ENCODE data around the gene DCTD. TPM values are rescaled to one million over a fixed set of nuclear protein-coding genes. Genes with fewer than 3 reads are reported as not detected.
"Not testable (repeated sequence)": the region's sequence is repeated elsewhere in the genome, so short reads cannot be mapped to it uniquely, and the experiment has no call there.

The DCTD gene
- total RNA-seq, 1 donor = 91.2 TPM

DNA sequence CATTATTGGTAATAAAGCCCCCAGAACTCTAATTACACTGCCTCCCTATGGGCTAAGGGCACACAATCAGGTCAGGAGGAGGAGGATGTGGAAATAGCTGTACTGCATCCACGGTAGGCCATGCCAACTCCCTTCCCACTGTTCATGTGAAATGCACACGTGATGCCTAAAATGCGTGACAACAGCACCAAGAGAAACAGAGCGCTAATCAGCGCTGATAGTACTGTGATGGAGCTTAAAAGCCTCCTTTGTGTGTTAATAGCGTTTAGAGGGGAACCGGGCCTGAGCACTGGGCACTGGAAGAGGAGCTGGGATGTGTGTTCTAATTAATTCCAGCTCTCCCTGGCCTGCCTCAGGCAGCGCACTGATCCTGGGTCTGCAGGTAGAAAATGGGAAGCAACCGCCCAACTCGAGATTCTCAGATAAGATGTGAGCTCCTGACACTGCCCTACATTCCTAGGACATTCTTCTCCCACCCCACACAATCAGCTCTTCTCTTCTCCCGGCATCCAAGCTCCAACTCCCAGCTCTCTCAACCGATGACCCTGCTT lies 12.9 kb downstream of the DCTD start:
- DNase-seq (ENCODE audit: low read depth) = no peak
- H3K4me3 ChIP-seq (ENCODE audit: low read depth, low read length) = no peak overlapping the region
- TF ChIP-seq, protein P1, sequence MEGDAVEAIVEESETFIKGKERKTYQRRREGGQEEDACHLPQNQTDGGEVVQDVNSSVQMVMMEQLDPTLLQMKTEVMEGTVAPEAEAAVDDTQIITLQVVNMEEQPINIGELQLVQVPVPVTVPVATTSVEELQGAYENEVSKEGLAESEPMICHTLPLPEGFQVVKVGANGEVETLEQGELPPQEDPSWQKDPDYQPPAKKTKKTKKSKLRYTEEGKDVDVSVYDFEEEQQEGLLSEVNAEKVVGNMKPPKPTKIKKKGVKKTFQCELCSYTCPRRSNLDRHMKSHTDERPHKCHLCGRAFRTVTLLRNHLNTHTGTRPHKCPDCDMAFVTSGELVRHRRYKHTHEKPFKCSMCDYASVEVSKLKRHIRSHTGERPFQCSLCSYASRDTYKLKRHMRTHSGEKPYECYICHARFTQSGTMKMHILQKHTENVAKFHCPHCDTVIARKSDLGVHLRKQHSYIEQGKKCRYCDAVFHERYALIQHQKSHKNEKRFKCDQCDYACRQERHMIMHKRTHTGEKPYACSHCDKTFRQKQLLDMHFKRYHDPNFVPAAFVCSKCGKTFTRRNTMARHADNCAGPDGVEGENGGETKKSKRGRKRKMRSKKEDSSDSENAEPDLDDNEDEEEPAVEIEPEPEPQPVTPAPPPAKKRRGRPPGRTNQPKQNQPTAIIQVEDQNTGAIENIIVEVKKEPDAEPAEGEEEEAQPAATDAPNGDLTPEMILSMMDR (IDR thresholded peaks at IDR 0.05; ENCODE audit: insufficient read depth, low read length) = no peak

DNA sequence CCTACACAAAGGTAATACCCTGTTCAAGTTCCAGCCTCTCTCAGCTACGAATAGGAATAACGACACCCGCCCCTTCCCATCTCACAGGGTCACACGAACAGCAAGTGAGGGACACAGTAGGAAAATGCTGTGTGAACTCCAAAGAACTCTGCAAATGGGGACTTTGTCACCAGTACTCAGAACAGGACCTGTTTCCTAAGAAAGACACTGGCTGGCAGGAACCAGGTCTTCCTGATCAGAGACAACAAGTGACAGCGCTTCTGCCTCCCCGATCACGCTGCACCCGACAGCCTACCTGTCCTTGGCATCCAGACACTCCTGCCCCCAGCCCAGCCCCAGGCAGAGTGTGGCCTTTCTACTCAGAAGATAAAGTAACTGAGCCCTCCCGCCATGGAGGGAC lies 14.2 kb downstream of the DCTD start:
- H3K4me3 ChIP-seq (ENCODE audit: low read depth, low read length) = no peak overlapping the region
- TF ChIP-seq, protein P1 (IDR thresholded peaks at IDR 0.05; ENCODE audit: insufficient read depth, low read length) = no peak
- no peak for DNase-seq (ENCODE audit: low read depth)

DNA sequence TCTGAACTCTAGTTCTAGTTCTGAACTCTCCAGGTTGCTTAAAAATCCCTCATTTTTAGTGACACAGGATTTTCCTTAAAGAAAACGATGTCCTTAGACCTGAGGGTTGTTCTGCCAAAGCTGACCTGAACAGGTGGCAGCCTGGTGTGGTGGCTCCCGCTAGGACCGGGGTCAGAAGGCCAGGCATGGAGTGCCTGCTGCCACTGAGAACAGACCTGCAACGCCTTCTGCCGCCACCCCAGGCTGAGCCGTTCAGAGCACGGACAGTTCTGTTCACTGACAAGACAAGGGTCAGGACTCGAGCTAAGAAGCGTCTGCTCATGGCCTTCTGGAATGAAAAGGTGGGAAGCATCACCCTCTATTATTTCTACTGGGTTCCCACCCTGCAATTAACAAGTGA lies 15.8 kb downstream of the DCTD start:
- H3K4me3 ChIP-seq (ENCODE audit: low read depth, low read length) = no peak overlapping the region
- DNase-seq (ENCODE audit: low read depth) = no peak
- TF ChIP-seq, protein P1 (IDR thresholded peaks at IDR 0.05; ENCODE audit: insufficient read depth, low read length) = no peak

DNA sequence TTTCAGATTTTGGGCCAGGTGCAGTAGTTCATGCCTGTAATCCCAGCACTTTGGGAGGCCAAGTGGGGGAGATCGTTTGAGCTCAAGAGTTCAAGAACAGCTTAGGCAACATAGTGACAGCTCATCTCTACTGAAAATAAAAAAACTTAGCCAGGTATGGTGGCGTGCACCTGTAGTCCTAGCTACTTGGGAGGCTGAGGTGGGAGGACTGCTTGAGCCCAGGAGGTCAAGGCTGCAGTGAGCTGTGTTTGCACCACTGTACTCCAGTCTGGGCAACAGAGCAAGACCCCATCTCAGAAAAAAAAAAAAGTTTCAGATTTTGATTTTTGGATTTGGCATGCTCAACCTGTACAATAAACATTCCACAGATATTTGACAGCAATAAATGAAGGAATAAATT lies 17.2 kb downstream of the DCTD start:
- DNase-seq (ENCODE audit: low read depth); H3K4me3 ChIP-seq (ENCODE audit: low read depth, low read length): not testable (repeated sequence)

DNA sequence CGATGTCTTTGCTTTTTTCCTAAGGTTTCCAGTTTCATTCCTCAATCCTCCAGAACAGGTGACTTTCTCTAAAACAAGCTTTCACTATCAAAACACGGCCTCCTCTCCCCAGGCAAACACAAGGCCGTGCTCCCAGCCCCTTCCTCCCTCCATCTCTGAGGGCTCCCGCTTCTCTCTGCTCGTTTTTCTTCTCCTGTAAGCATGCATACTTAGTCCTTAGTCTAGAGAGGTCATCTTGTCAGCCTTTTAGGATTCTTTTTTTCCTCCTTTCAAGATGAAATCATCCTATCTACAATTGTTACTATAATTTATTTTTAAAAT lies 18.7 kb downstream of the DCTD start:
- DNase-seq (ENCODE audit: low read depth) = no peak
- no peak overlapping the region for H3K4me3 ChIP-seq (ENCODE audit: low read depth, low read length)
- TF ChIP-seq, protein P1 (IDR thresholded peaks at IDR 0.05; ENCODE audit: insufficient read depth, low read length) = no peak

DNA sequence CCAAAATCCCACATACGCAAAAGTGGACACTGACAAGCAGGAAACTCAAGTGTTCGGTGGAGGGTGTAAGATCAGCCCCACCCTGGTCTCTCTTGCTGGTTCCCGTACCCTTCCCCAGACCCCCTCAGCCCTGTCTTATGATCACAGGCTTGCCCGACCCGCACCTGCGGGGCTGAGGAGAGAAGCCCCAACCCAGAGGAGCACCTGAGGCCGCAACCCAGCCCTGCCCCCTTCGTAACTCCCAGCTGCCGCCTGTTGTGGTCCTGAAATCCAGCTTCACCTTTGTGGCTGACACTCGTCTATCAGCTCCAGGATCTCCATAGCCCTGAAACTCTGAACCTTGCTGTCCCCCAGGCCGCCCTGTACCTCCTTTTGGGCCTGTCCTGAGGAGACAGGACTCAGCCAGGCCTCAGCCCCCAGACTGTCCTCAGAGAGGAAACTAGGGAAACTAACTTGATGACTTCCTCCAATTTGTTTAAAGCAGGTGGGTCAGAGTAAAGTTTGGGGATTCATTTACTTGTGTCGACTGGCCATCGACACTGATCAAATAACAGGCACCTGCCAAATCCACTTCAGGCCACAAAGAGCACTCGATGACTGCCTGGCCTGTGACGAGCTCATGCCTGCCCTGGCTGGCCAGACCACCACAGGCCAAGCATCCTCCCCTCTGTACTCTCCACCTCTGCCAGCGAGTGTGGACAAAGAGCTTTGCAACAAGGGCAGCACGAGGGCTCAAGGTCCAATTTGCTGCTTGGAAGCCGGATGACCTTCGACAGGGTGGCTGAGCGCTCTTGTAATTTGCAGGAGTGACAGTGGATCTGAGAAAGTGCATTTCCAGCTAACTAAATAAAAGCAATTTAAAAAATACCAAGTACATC lies 19.3 kb downstream of the DCTD start:
- TF ChIP-seq, protein P1 (IDR thresholded peaks at IDR 0.05; ENCODE audit: insufficient read depth, low read length) = no peak
- no peak for DNase-seq (ENCODE audit: low read depth)
- no peak overlapping the region for H3K4me3 ChIP-seq (ENCODE audit: low read depth, low read length)

DNA sequence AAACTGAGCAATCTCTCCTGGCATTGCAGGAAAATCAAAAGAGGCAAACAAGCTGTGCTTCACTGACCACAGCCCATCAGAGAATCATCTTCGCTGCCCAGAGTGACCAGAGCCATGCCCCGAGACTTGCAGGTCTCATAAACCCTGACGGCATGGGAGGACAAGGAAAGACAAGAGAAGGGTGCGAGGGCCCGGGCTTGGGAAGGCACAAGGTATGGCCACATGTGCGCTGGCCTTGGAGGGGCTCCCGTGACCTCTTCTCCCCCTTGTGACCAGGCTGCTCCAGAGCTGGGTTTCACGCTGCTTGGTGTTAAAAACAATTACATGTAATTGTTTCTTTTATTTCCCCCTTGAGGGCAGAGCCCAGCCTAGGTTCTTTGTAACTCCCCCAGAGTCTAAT lies 20.8 kb downstream of the DCTD start:
- DNase-seq (ENCODE audit: low read depth) = no peak
- TF ChIP-seq, protein P1 (IDR thresholded peaks at IDR 0.05; ENCODE audit: insufficient read depth, low read length) = no peak
- no peak overlapping the region for H3K4me3 ChIP-seq (ENCODE audit: low read depth, low read length)

Data from fibroblast of the aortic adventitia (primary cell).